Smooth muscle cell (in vitro differentiated cells): ENCODE data around the gene TEAD1. TPM values are rescaled to one million over a fixed set of nuclear protein-coding genes. Genes with fewer than 3 reads are reported as not detected.

Source experiments
- DNase-seq: peaks from one replicate; lab custom pipeline; 2025; ENCODE audit not compliant: unreplicated experiment; lab: John Stamatoyannopoulos, UW
- H2AFZ ChIP-seq: fragments of 200-600 bp; sonication (generic); 2 replicates; pipeline ENCODE4 v1.6.0; 2016; ENCODE audit warnings: antibody characterized with exemption, low read depth, mild to moderate bottlenecking
- H3F3A ChIP-seq: fragments of 200-600 bp; sonication (generic); 2 replicates; pipeline ENCODE4 v1.6.0; 2017; ENCODE audit warnings: antibody characterized with exemption, low read depth
- H3K27ac ChIP-seq: fragments of 200-600 bp; sonication (generic); 2 replicates; pipeline ENCODE4 v1.5.1; 2016; ENCODE audit warnings: low read depth, mild to moderate bottlenecking
- H3K27me3 ChIP-seq: fragments of 200-600 bp; sonication (generic); 2 replicates; pipeline ENCODE4 v1.6.1; 2016; ENCODE audit warnings: low read depth, mild to moderate bottlenecking
- H3K36me3 ChIP-seq: fragments of 200-600 bp; sonication (generic); 2 replicates; pipeline ENCODE4 v1.5.1; 2016; ENCODE audit warnings: low read depth
- H3K4me1 ChIP-seq: fragments of 200-600 bp; sonication (generic); 2 replicates; pipeline ENCODE4 v1.5.1; 2016; ENCODE audit warnings: low read depth
- H3K4me2 ChIP-seq: fragments of 200-600 bp; sonication (generic); 2 replicates; pipeline ENCODE4 v1.6.0; 2016; ENCODE audit warnings: mild to moderate bottlenecking
- H3K4me3 ChIP-seq: fragments of 200-600 bp; sonication (generic); 2 replicates; pipeline ENCODE4 v1.5.1; 2016; ENCODE audit warnings: mild to moderate bottlenecking
- H3K79me2 ChIP-seq: fragments of 200-600 bp; sonication (generic); 2 replicates; pipeline ENCODE4 v1.6.0; 2016; ENCODE audit warnings: low read depth, mild to moderate bottlenecking
- H3K9ac ChIP-seq: fragments of 200-600 bp; sonication (generic); 2 replicates; pipeline ENCODE4 v1.6.0; 2016; ENCODE audit warnings: low read depth
- H3K9me3 ChIP-seq: fragments of 200-600 bp; sonication (generic); replicated peaks from 2 replicates; pipeline ENCODE4 v1.5.1; 2016; ENCODE audit warnings: low read depth
- H4K20me1 ChIP-seq: fragments of 200-600 bp; sonication (generic); 2 replicates; pipeline ENCODE4 v1.6.0; 2016; ENCODE audit warnings: low read depth
- CTCF ChIP-seq: fragments of 200-600 bp; sonication (generic); IDR thresholded peaks from 2 replicates; pipeline ENCODE4 v1.5.1; 2017; ENCODE audit warnings: borderline replicate concordance, mild to moderate bottlenecking, antibody characterized with exemption; ENCODE audit not compliant: insufficient read depth, poor library complexity, severe bottlenecking
- WGBS: methylation state at CpG from one replicate; pipeline ENCODE4 v1.1.7; 2016; ENCODE audit warnings: low lambda C conversion rate; 5-methylcytosine and 5-hydroxymethylcytosine counted together
- polyA plus RNA-seq: library from polyadenylated mRNA; unstranded; fragments of >200 nt; fragmentation: Nextera tagmentation; extraction: Ambion mirVana; gene quantifications from 2 replicates; pipeline ENCODE4 v1.2.1, GENCODE V29; 2016
- total RNA-seq: library from RNA; depleted of rRNA; stranded (reverse); fragments of >200 nt; gene quantifications from 2 replicates; pipeline ENCODE4 v1.2.3, GENCODE V29; 2014

The TEAD1 gene
- total and polyA plus RNA-seq, 2 experiments from 2014 or later = 63.0 to 181 TPM

DNA sequence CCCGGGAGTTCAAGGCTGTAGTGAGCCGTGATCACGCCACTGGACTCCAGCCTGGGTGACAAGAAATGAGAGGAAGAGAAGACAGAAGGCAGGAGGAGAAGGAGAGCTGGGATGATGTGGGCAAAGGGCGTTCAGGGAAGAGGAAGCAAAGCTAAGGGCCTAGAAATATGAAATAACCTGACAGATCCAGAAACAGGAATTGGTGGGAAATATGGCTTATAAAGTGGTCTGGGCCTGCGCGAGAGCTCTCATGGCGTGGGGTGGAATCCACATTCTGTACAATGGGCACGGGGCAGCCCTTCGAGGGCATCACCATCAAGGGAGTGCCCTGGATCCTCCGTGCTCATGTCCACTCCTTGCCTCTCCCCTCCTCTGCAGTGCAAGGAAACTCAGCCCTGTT lies 288.1 kb downstream of the TEAD1 start:
- Histone ChIP-seq H3K4me3 (no peak overlapping the region), H3K9me3 (no peaks in the 10 kb centered on the region), H3K27ac (no peak overlapping the region), H3K4me1 (no peaks in the 10 kb centered on the region), H2AFZ (no peak overlapping the region), H3K9ac (no peak overlapping the region), H3K79me2 (no peaks in the 10 kb centered on the region), H3K36me3 (no peaks in the 10 kb centered on the region), H4K20me1 (no peaks in the 10 kb centered on the region), H3K4me2 (no peak overlapping the region), H3K27me3 (no peaks in the 10 kb centered on the region), H3F3A (no peaks in the 10 kb centered on the region)
- DNase-seq = no peak
- TF ChIP-seq CTCF = no peak
- WGBS = 95% methylated on average over 10 of the region's 10 CpGs

GRCh38 chr11:12963051-12963450 lies 288.8 kb downstream of the TEAD1 start:
- H4K20me1 ChIP-seq = no peaks in the 10 kb centered on the region
- H3K79me2 ChIP-seq = no peaks in the 10 kb centered on the region
- H3K4me3 ChIP-seq = no peak overlapping the region
- no peaks in the 10 kb centered on the region for H3K27me3 ChIP-seq
- no peak overlapping the region for H3K9ac ChIP-seq
- no peaks in the 10 kb centered on the region for H3K36me3 ChIP-seq
- H3K4me1 ChIP-seq = no peaks in the 10 kb centered on the region
- no peak overlapping the region for H2AFZ ChIP-seq
- no peak overlapping the region for H3K4me2 ChIP-seq
- H3F3A ChIP-seq = no peaks in the 10 kb centered on the region
- 61% methylated on average over 5 of the region's 5 CpGs for WGBS
- DNase-seq = no peak
- no peak overlapping the region for H3K27ac ChIP-seq
- H3K9me3 ChIP-seq = no peaks in the 10 kb centered on the region
- TF ChIP-seq CTCF = no peak

- H3K4me2 ChIP-seq = peak overlapping the region; percentile 45
- H2AFZ ChIP-seq = no peak overlapping the region
These were observed 289.7 kb downstream of the TEAD1 start for GRCh38 chr11:12963792-12964536.

More at GRCh38 chr11:12963792-12964536, 289.7 kb downstream of the TEAD1 start:
- no peaks in the 10 kb centered on the region for H3K9me3 ChIP-seq
- DNase-seq = peak; percentile 18
- H3F3A ChIP-seq = no peaks in the 10 kb centered on the region
- WGBS = 25% methylated on average over 13 of the region's 13 CpGs
- H4K20me1 ChIP-seq = no peaks in the 10 kb centered on the region
- no peak overlapping the region for H3K9ac ChIP-seq
- no peaks in the 10 kb centered on the region for H3K79me2 ChIP-seq
- H3K27ac ChIP-seq = no peak overlapping the region
- H3K36me3 ChIP-seq = no peaks in the 10 kb centered on the region
- TF ChIP-seq CTCF = peak; percentile 96
- H3K27me3 ChIP-seq = no peaks in the 10 kb centered on the region
- H3K4me1 ChIP-seq = no peaks in the 10 kb centered on the region
- no peak overlapping the region for H3K4me3 ChIP-seq
